ENCODE data around the gene WDR41. TPM values are rescaled to one million over a fixed set of nuclear protein-coding genes. Genes with fewer than 3 reads are reported as not detected.

Gene WDR41
- total RNA-seq, 2 donors from 2014 or later, result 42.7 to 47.2 TPM

- DNase-seq (ENCODE audit: low spot score), result no peak
- intact Hi-C loops (cut with DNase I), result no loop called here
These were observed 38.0 kb downstream of the WDR41 start for GRCh38 chr5:77454123-77454522.

GRCh38 chr5:77452351-77452750 lies 39.8 kb downstream of the WDR41 start:
- DNase-seq (ENCODE audit: low spot score), result no peak
- intact Hi-C loops (cut with DNase I), result no loop called here

- no peak for DNase-seq (ENCODE audit: low spot score)
These were observed 42.1 kb downstream of the WDR41 start for GRCh38 chr5:77449981-77450380.

GRCh38 chr5:77449277-77449676 lies 42.8 kb downstream of the WDR41 start:
- no peak for DNase-seq (ENCODE audit: low spot score)
- intact Hi-C loops (cut with DNase I), result no loop called here

More at GRCh38 chr5:77449981-77450380, 42.1 kb downstream of the WDR41 start:
- intact Hi-C loops (cut with DNase I), result no loop called here

- intact Hi-C loops (cut with DNase I), result no loop called here
- DNase-seq (ENCODE audit: low spot score), result no peak
These were observed 43.3 kb downstream of the WDR41 start for GRCh38 chr5:77448831-77449230.

- intact Hi-C loops (cut with DNase I), result no loop called here
- DNase-seq (ENCODE audit: low spot score), result no peak
These were observed 47.8 kb downstream of the WDR41 start for GRCh38 chr5:77444356-77444755.

GRCh38 chr5:77443670-77444069 lies 48.4 kb downstream of the WDR41 start:
- intact Hi-C loops (cut with DNase I), result no loop called here
- no peak for DNase-seq (ENCODE audit: low spot score)

- intact Hi-C loops (cut with DNase I), result no loop called here
- no peak for DNase-seq (ENCODE audit: low spot score)
These were observed 54.0 kb downstream of the WDR41 start for GRCh38 chr5:77438071-77438470.

GRCh38 chr5:77437194-77437593 lies 54.9 kb downstream of the WDR41 start:
- intact Hi-C loops (cut with DNase I), result no loop called here
- DNase-seq (ENCODE audit: low spot score), result no peak

GRCh38 chr5:77431719-77432118 lies 60.4 kb downstream of the WDR41 start:
- intact Hi-C loops (cut with DNase I), result no loop called here
- no peak for DNase-seq (ENCODE audit: low spot score)

- intact Hi-C loops (cut with DNase I), result no loop called here
- no peak for DNase-seq (ENCODE audit: low spot score)
These were observed 60.8 kb downstream of the WDR41 start for GRCh38 chr5:77431286-77431685.

GRCh38 chr5:77430726-77431125 lies 61.4 kb downstream of the WDR41 start:
- DNase-seq (ENCODE audit: low spot score), result no peak
- intact Hi-C loops (cut with DNase I), result no loop called here

- intact Hi-C loops (cut with DNase I), result no loop called here
- no peak for DNase-seq (ENCODE audit: low spot score)
These were observed 63.6 kb downstream of the WDR41 start for GRCh38 chr5:77428526-77428925.

GRCh38 chr5:77427998-77428397 lies 64.1 kb downstream of the WDR41 start:
- intact Hi-C loops (cut with DNase I), result no loop called here
- no peak for DNase-seq (ENCODE audit: low spot score)

- intact Hi-C loops (cut with DNase I), result no loop called here
- no peak for DNase-seq (ENCODE audit: low spot score)
These were observed 65.4 kb downstream of the WDR41 start for GRCh38 chr5:77426670-77427069.

GRCh38 chr5:77425998-77426659 lies 66.0 kb downstream of the WDR41 start:
- DNase-seq (ENCODE audit: low spot score), result no peak
- intact Hi-C loops (cut with DNase I), result no loop called here

GRCh38 chr5:77425420-77425819 lies 66.7 kb downstream of the WDR41 start:
- no peak for DNase-seq (ENCODE audit: low spot score)
- intact Hi-C loops (cut with DNase I), result no loop called here

GRCh38 chr5:77424921-77425320 lies 67.2 kb downstream of the WDR41 start:
- intact Hi-C loops (cut with DNase I), result no loop called here
- DNase-seq (ENCODE audit: low spot score), result no peak

- intact Hi-C loops (cut with DNase I), result no loop called here
- no peak for DNase-seq (ENCODE audit: low spot score)
These were observed 68.9 kb downstream of the WDR41 start for GRCh38 chr5:77423022-77423750.

GRCh38 chr5:77420940-77421339 lies 71.2 kb downstream of the WDR41 start:
- intact Hi-C loops (cut with DNase I), result no loop called here
- DNase-seq (ENCODE audit: low spot score), result no peak

All from posterior vena cava (tissue), 2 donors.